GM19035 (cell line): ENCODE results near the gene ZNF215.
A peak's percentile ranks its signal among the peaks of the same experiment; 100 is the strongest.
"Not testable (repeated sequence)": the region's sequence is repeated elsewhere in the genome, so short reads cannot be mapped to it uniquely, and the experiment has no call there.

ENCODE experiments used
- ATAC-seq: cut with Tn5 transposase; IDR thresholded peaks from one replicate; pipeline ENCODE4 v1.9.1; 2021; ENCODE audit not compliant: unreplicated experiment

Gene ZNF215

DNA sequence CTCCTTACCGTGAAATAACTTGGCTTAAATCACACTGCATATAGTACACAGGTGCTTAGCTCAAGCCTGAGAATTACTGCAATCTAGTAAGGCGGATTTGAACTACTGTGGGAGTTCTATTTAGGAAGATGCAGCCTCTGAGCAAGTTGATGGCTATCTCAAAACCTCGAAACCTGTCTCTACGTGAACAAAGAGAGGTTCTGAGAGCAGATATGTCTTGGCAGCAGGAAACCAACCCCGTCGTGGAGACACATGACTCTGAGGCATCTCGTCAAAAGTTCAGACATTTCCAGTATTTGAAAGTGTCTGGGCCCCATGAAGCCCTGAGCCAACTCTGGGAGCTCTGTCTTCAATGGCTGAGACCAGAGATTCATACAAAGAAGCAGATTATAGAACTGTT lies 5.9 kb downstream of the ZNF215 start:
- ATAC-seq, result no peak

DNA sequence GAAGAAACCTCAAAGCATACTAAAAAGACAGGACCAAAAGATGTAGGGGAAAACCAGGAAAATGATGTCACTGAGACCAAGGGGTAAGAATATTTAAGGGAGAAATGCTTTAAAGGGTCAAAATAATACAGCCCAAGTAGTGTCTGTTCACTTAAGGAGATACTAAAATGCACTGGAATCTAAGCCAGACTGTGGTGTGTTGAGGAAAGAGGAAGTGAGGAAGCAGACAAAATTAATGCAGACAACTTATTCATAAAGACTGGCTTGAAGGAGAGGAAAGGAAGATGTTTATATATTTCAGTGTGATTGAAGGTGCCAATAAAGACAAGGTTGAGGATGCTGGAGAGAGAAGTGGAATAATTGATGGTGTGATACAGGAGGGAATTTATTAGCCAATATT lies 15.7 kb downstream of the ZNF215 start:
- no peak for ATAC-seq

DNA sequence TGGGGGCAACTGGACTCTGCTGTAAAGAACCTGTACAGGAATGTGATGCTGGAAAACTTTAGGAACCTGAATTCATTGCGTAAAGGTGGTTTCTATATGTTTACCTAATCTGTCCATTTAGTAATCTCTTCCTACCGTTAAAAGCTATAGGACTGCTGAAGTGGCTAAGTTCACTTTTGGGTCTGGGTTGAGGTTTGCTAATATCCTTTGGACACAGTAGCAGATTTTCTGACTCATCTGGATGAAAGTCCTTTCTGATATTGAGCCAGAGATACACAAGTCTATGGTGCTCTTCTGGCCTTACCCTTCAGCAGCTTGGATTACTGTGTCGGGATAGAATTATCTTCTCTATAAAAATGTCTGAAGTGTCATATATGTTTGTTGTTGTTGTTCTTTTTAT lies 16.9 kb downstream of the ZNF215 start:
- no peak for ATAC-seq

DNA sequence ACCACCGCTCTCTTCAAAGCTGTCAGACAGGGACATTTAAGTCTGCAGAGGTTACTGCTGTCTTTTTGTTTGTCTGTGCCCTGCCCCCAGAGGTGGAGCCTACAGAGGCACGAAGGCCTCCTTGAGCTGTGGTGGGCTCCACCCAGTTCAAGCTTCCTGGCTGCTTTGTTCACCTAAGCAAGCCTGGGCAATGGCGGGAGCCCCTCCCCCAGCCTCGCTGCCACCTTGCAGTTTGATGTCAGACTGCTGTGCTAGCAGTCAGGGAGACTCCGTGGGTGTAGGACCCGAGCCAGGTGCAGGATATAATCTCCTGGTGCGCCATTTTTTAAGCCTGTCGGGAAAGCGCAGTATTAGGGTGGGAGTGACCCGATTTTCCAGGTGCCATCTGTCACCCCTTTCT lies 28.0 kb downstream of the ZNF215 start:
- ATAC-seq, result not testable (repeated sequence)

DNA sequence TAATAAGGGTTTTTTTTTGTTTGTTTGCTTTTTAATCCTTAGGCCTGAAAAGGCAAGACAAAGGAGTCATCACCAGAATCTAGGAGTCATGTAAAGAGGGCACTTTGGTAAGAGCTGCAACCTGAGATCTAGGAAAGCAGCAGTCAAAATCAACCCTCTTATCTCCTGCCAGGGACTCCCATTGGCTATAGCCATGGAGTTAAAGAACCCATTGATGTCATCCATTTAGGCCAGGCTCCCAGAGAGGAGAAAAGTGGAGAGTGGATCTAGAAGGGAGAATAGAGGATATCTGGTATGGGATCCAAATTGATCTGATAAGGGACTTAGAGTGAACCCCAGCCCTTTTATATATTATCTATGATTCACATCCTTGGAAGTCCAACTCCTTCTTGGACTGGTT lies 35.9 kb downstream of the ZNF215 start:
- no peak for ATAC-seq

DNA sequence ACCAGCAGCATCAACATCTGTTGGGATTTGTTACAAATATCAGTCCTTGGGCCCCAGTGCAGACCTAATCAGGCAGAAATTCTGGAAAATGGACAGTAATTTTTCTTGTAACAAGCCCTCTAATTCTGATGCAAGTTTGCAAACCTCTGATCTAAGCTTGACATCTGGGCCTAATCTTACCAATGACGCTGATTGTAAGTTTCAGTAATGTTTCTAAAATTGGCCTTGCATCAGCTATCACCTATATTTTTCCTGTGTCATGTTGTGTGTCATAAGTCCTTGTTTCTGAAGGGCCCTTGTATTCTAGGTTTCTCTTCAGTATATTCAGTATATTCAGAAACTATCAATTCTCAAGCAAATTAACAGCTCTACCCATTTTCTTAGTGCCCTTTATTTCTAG lies 36.4 kb downstream of the ZNF215 start:
- peak; percentile 78 for ATAC-seq

DNA sequence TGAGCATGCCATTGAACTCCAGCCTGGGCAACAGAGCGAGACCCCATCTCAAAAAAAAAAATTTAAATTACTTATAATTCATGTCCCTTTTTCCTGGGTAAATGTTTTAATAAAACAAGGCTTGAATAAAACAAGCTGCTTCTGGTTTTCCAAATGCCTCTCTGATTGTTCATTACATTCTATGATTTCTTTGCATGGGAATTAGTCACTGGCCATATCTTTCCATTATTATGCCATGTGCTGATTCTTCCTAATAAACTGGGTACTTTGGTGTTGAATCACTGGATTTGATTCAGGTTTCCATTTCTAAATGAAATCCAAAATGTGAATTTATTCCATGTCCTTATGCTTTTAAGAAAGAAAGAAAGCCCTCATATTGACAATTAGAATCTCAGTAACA lies 42.6 kb downstream of the ZNF215 start:
- ATAC-seq, result no peak

DNA sequence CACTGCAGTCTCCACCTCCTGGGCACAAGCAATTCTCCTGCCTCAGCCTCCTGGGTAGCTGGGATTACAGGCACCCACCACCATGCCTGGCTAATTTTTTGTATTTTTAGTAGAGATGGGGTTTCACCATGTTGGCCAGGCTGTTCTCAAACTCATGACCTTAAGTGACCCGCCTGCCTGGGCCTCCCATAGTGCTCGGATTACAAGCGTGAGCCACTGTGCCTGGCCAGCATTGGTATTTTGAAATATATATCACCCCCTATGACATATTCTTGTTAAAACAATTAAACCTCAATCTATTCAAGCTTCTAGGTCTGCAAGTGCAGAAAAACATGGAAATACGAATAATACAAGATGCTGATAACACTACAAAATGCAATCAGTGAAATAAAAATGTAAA lies 43.6 kb downstream of the ZNF215 start:
- ATAC-seq, result not testable (repeated sequence)

DNA sequence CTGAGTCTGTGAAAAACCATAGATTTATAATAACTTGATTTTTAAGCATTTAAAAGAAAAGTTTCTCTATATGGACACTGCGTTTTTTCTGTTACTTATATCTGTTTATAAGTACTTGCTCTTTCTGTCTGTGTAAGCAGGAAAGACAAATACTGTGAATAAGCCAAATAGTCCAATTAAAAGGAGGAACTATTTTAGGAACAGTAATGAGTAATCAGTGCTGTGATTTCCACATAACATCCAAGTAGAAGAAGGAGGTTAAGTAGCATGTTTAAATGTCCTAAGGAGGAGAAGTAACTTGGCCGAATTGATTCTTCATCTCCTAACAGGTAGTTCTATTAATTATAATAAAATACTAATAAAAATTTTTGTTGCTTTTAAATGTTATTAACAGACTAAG lies 53.1 kb downstream of the ZNF215 start:
- ATAC-seq, result no peak

DNA sequence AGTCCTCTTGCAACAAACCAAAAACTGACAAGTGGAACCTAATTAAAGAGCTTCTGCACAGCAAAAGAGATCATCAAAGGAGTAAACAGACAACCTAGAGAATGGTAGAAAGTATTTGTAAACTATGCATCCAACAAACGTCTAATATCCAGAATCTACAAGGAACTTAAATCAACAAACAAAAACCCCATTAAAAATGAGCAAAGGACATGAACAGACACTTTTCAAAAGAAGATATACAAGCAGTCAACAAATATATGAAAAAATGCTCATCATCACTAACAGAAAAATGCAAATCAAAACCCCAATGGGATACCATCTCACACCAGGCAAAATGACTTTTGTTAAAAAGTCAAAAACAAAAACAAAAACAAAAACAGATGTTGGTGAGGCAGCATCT lies 60.3 kb downstream of the ZNF215 start:
- ATAC-seq, result no peak

DNA sequence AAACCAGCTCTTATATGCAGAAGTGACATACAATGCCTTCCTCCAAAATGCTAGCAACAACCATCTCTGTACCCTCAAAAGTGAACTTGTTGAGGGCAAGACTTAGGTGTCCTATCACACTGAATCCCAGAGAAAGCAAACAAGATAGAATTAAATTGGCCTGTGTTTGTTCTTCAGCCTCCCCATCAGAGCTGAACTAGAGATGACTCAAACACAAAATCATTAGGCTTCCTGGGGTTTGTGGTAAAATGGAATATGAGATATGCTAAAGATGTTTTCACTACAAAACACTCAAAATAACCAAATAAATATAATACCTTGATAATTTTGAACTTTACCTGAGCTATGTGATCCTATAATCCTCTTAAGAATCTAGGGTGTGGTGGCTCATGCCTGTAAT lies 62.3 kb downstream of the ZNF215 start:
- ATAC-seq, result no peak

DNA sequence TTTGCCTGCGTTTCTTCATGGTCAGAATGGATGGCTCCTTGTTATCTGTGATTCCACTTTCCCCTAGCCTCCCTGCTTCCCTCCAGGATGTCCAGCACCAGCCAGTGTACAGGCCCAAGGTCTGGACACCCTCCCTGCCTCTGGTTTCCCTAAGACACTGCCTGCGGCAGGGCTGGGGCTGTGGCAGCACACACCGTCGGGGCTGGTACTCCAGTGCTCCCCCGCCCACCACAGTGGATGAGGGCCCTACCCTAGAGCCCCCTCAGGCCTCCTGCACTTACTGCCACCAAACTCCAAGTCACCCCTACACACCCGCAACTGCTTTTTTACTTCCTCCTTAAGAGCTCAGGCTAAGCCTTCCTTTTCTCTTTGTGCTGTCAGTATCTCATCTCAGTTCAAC lies 65.0 kb downstream of the ZNF215 start:
- ATAC-seq, result no peak

DNA sequence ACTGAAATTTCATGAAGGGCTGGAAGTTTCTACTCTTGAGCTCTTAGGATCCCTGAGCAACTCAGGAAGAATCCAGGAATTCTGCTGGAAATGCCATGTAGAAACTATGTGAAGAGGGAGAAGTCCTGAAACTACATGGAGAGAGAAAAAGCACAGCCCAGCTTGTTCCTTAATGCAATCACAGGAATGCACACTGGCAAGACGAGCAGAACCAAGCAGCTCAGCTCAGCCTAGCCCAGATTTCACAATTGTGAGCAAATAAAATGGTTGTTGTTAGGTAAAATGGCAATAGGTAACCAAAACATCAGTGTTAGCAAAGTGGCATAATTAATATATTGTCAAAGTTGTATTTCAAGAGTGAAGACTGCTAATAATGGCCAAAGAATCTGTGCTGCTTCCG lies 65.8 kb downstream of the ZNF215 start:
- no peak for ATAC-seq

DNA sequence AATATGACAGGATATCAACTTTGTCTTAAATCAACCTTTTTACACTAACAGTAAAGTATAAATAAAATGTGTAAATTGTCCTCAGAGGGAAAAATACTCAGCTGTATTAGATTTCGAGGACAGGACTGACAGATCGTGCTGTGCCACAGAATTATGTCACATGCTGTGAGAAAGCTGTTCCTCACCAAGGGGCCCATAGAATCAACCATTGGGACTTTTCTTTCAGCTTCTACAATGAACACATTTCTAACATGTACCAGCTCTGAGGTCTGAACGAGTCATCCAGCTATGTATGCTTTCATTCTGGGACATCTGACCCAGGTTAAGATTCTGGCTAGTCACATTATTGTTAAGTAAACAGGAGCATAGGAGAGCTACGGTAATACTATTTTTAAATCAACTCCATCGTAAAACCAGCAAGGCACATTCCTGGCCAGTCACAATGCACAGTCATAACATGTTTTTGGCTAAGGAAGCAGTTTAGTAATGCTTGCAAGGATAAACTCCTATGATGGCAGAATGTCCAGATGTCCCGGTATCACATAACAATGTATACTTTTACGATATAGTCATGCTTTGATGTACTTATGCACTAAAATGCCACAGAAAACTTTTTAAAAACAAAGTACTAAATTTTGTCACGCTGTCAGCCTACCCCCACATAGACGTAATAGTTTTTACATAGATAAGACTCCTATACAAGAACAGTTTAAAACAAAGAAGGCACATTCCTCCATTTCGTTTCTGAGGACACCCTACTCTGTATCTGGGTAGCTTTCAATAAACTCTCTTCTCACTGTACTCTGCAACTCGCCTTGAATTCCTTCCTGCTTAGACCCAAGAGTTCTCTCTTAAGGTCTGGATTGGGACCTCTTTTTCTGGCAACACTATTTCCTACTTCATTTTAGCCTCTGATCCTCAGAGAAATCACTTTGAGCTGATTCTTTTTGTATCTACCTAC lies 66.5 kb downstream of the ZNF215 start:
- no peak for ATAC-seq

DNA sequence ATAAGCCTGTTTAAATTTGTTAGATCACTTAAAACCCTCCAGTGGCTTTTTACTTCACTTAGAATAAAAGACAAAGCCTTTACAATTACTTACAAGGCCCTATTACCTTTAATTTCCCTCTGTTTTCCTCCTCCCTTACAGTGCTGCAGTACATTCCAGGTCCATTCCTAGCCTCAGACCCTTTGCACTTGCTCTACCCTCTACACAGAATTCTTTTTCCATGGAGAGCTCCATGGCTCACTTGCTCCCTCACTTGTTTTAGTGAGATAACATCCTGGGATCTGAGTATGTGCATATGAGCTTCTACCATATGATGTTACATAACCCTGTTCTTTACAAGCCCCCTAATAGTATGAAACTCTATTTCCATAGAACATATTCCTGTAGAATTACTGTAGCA lies 69.5 kb downstream of the ZNF215 start:
- ATAC-seq, result no peak

DNA sequence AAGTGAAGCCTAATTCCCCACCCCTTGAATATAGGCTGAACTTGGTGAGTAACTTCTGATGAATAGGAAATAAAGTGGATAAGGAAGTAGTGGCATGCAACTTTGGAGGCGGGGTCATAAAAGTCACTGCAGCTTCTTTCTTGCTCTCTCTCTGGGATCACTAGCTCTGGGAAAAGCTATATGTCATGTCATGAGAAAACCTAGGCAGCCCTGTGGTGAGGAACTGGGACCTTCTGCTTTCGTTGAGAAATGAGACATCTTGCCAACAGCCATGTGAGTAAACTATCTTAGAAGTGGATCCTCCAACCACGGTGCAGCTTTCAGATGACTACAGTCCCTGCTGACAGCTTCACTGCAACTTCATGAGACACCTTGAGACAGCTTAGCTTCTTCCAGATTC lies 78.3 kb downstream of the ZNF215 start:
- ATAC-seq, result no peak
